Measurements from ENCODE around the gene NAA20.

Gene NAA20

GRCh38 chr20:20024942-20025341 is 7.8 kb downstream of the NAA20 start:
- ATAC-seq, result no peak
- no peaks in the 10 kb centered on the region for H3K9me3 Mint-ChIP-seq
- H3K4me3 Mint-ChIP-seq, result no peak overlapping the region
- H3K4me1 Mint-ChIP-seq, result peaks cover 30% of the 10 kb centered on the region
- no peak for DNase-seq (ENCODE audit: low spot score in 2 of 2)
- peak overlapping the region; percentile 81 for H3K27ac Mint-ChIP-seq
- H3K36me3 Mint-ChIP-seq, result peaks cover 73% of the 10 kb centered on the region

- H3K9me3 Mint-ChIP-seq, result no peaks in the 10 kb centered on the region
- ATAC-seq (no peak), DNase-seq (ENCODE audit: low spot score in 2 of 2) (no peak)
- H3K36me3 Mint-ChIP-seq, result peaks cover 91% of the 10 kb centered on the region
- peaks cover 8% of the 10 kb centered on the region for H3K4me1 Mint-ChIP-seq
- no peak overlapping the region for H3K27ac Mint-ChIP-seq
- H3K4me3 Mint-ChIP-seq, result no peak overlapping the region
Observed at GRCh38 chr20:20027284-20027683, 10.1 kb downstream of the NAA20 start.

- DNase-seq (ENCODE audit: low spot score in 2 of 2), result no peak
- H3K36me3 Mint-ChIP-seq, result peaks cover 97% of the 10 kb centered on the region
- no peak for ATAC-seq
- H3K4me1 Mint-ChIP-seq, result no peaks in the 10 kb centered on the region
- H3K9me3 Mint-ChIP-seq, result no peaks in the 10 kb centered on the region
- H3K27ac Mint-ChIP-seq, result no peak overlapping the region
- H3K4me3 Mint-ChIP-seq, result no peak overlapping the region
Observed at GRCh38 chr20:20031790-20032189, 14.6 kb downstream of the NAA20 start.

- DNase-seq (ENCODE audit: low spot score in 2 of 2), result no peak
- Mint-ChIP-seq H3K36me3 (peaks cover 97% of the 10 kb centered on the region), H3K27ac (no peak overlapping the region), H3K4me1 (no peaks in the 10 kb centered on the region), H3K4me3 (no peak overlapping the region), H3K9me3 (no peaks in the 10 kb centered on the region)
- no peak for ATAC-seq
Observed at GRCh38 chr20:20034486-20034885, 17.3 kb downstream of the NAA20 start.

GRCh38 chr20:20036756-20037155 is 19.6 kb downstream of the NAA20 start:
- H3K4me3 Mint-ChIP-seq, result no peak overlapping the region
- peak overlapping the region; percentile 0 for H3K27ac Mint-ChIP-seq
- ATAC-seq (no peak), DNase-seq (ENCODE audit: low spot score in 2 of 2) (no peak)
- H3K36me3 Mint-ChIP-seq, result peaks cover 98% of the 10 kb centered on the region
- no peaks in the 10 kb centered on the region for H3K4me1 Mint-ChIP-seq
- H3K9me3 Mint-ChIP-seq, result no peaks in the 10 kb centered on the region

GRCh38 chr20:20037960-20038359 is 20.8 kb downstream of the NAA20 start:
- no peak overlapping the region for H3K4me3 Mint-ChIP-seq
- no peaks in the 10 kb centered on the region for H3K4me1 Mint-ChIP-seq
- no peak for ATAC-seq
- H3K27ac Mint-ChIP-seq, result no peak overlapping the region
- DNase-seq (ENCODE audit: low spot score in 2 of 2), result no peak
- H3K36me3 Mint-ChIP-seq, result peaks cover 100% of the 10 kb centered on the region
- no peaks in the 10 kb centered on the region for H3K9me3 Mint-ChIP-seq

GRCh38 chr20:20038586-20038985 is 21.4 kb downstream of the NAA20 start:
- H3K27ac Mint-ChIP-seq, result no peak overlapping the region
- no peak overlapping the region for H3K4me3 Mint-ChIP-seq
- H3K36me3 Mint-ChIP-seq, result peaks cover 100% of the 10 kb centered on the region
- H3K4me1 Mint-ChIP-seq, result no peaks in the 10 kb centered on the region
- H3K9me3 Mint-ChIP-seq, result no peaks in the 10 kb centered on the region
- ATAC-seq (no peak), DNase-seq (ENCODE audit: low spot score in 2 of 2) (no peak)

- ATAC-seq (no peak), DNase-seq (ENCODE audit: low spot score in 2 of 2) (no peak)
- Mint-ChIP-seq H3K4me1 (peaks cover 7% of the 10 kb centered on the region), H3K36me3 (peaks cover 100% of the 10 kb centered on the region), H3K9me3 (no peaks in the 10 kb centered on the region), H3K4me3 (no peak overlapping the region), H3K27ac (no peak overlapping the region)
Observed at GRCh38 chr20:20039752-20040387, 22.7 kb downstream of the NAA20 start.

- Mint-ChIP-seq H3K27ac (peak overlapping the region; percentile 99), H3K9me3 (no peaks in the 10 kb centered on the region), H3K4me1 (peaks cover 20% of the 10 kb centered on the region), H3K4me3 (peak overlapping the region; percentile 99), H3K36me3 (peaks cover 53% of the 10 kb centered on the region)
- ATAC-seq (peak; percentile 64), DNase-seq (ENCODE audit: low spot score in 2 of 2) (no peak)
Observed at GRCh38 chr20:20051767-20052073, 34.6 kb downstream of the NAA20 start.

- peak; percentile 97 for ATAC-seq
- peaks cover 20% of the 10 kb centered on the region for H3K4me1 Mint-ChIP-seq
- H3K4me3 Mint-ChIP-seq, result peak within 1 kb of the TSS; percentile 99
- peak; percentile 95 to 98 for DNase-seq (ENCODE audit: low spot score in 2 of 2)
- peaks cover 47% of the 10 kb centered on the region for H3K36me3 Mint-ChIP-seq
- H3K27ac Mint-ChIP-seq, result peak within 1 kb of the TSS; percentile 99
- no peaks in the 10 kb centered on the region for H3K9me3 Mint-ChIP-seq
Observed at GRCh38 chr20:20052074-20052970, 35.2 kb downstream of the NAA20 start, which contains the start of the genes CFAP61 and CRNKL1. CFAP61 (plus strand) TSS chr20:20052532; CDS start chr20:20056654, 4,122 bp downstream. CRNKL1 (minus strand) TSS chr20:20052466; CDS start chr20:20052342, 124 bp downstream.

- no peak overlapping the region for H3K27ac Mint-ChIP-seq
- ATAC-seq (peak; percentile 37), DNase-seq (ENCODE audit: low spot score in 2 of 2) (no peak)
- H3K4me1 Mint-ChIP-seq, result no peaks in the 10 kb centered on the region
- H3K36me3 Mint-ChIP-seq, result no peaks in the 10 kb centered on the region
- no peak overlapping the region for H3K4me3 Mint-ChIP-seq
- no peaks in the 10 kb centered on the region for H3K9me3 Mint-ChIP-seq
Observed at GRCh38 chr20:20060234-20060998, 43.3 kb downstream of the NAA20 start.

- H3K9me3 Mint-ChIP-seq, result no peaks in the 10 kb centered on the region
- ATAC-seq (no peak), DNase-seq (ENCODE audit: low spot score in 2 of 2) (no peak)
- H3K36me3 Mint-ChIP-seq, result no peaks in the 10 kb centered on the region
- no peak overlapping the region for H3K4me3 Mint-ChIP-seq
- H3K27ac Mint-ChIP-seq, result no peak overlapping the region
- no peaks in the 10 kb centered on the region for H3K4me1 Mint-ChIP-seq
Observed at GRCh38 chr20:20063941-20064702, 47.0 kb downstream of the NAA20 start.

GRCh38 chr20:20065361-20065760 is 48.2 kb downstream of the NAA20 start:
- no peak for DNase-seq (ENCODE audit: low spot score in 2 of 2)
- H3K4me1 Mint-ChIP-seq, result no peaks in the 10 kb centered on the region
- ATAC-seq, result no peak
- H3K9me3 Mint-ChIP-seq, result no peaks in the 10 kb centered on the region
- no peak overlapping the region for H3K27ac Mint-ChIP-seq
- no peaks in the 10 kb centered on the region for H3K36me3 Mint-ChIP-seq
- H3K4me3 Mint-ChIP-seq, result no peak overlapping the region

GRCh38 chr20:20070871-20071726 is 53.9 kb downstream of the NAA20 start:
- ATAC-seq, result no peak
- Mint-ChIP-seq H3K27ac (no peak overlapping the region), H3K36me3 (no peaks in the 10 kb centered on the region), H3K9me3 (no peaks in the 10 kb centered on the region), H3K4me1 (no peaks in the 10 kb centered on the region), H3K4me3 (no peak overlapping the region)
- DNase-seq (ENCODE audit: low spot score in 2 of 2), result no peak
